Glomerular endothelial cell (primary cell): ENCODE data around the gene UBE2J2. TPM values are rescaled to one million over a fixed set of nuclear protein-coding genes. Genes with fewer than 3 reads are reported as not detected.

Source experiments
- DNase-seq: peaks from one replicate; pipeline ENCODE4 v3.0.0-alpha.2; 2011; ENCODE audit warnings: low read depth, low spot score; ENCODE audit errors: extremely low read depth
- total RNA-seq: library from RNA; depleted of rRNA; stranded (reverse); fragments of >200 nt; gene quantifications from 2 replicates; pipeline ENCODE4 v1.2.3, GENCODE V29; 2015

The UBE2J2 gene
- total RNA-seq, 1 donor from 2014 or later: 80.3 TPM

- DNase-seq: no peak
These were observed 35.8 kb upstream of the UBE2J2 start for GRCh38 chr1:1309251-1310108.

- DNase-seq: no peak
These were observed 35.1 kb upstream of the UBE2J2 start for GRCh38 chr1:1308756-1309250.

GRCh38 chr1:1307923-1308755 lies 34.5 kb upstream of the UBE2J2 start, which contains the start of the genes ACAP3 and PUSL1:
Gene ACAP3, minus strand, starts transcription at chr1:1307930. Its CDS starts 115 bp downstream, at chr1:1307815.
Gene PUSL1, plus strand, starts transcription at chr1:1308597. Its CDS starts 47 bp downstream, at chr1:1308644.
- no peak for DNase-seq

- no peak for DNase-seq
These were observed 33.7 kb upstream of the UBE2J2 start for GRCh38 chr1:1307261-1307922.

GRCh38 chr1:1306661-1307260 lies 33.1 kb upstream of the UBE2J2 start:
- no peak for DNase-seq

- DNase-seq: no peak
These were observed 32.5 kb upstream of the UBE2J2 start for GRCh38 chr1:1306070-1306660.

- DNase-seq: no peak
These were observed 31.8 kb upstream of the UBE2J2 start for GRCh38 chr1:1305300-1306069.

GRCh38 chr1:1304331-1305299 lies 31.0 kb upstream of the UBE2J2 start:
- DNase-seq: no peak

GRCh38 chr1:1303736-1304135 lies 30.1 kb upstream of the UBE2J2 start:
- DNase-seq: no peak

GRCh38 chr1:1302951-1303509 lies 29.4 kb upstream of the UBE2J2 start:
- no peak for DNase-seq

GRCh38 chr1:1302006-1302430 lies 28.4 kb upstream of the UBE2J2 start:
- DNase-seq: no peak

GRCh38 chr1:1300352-1300739 lies 26.7 kb upstream of the UBE2J2 start:
- no peak for DNase-seq

GRCh38 chr1:1299686-1300351 lies 26.2 kb upstream of the UBE2J2 start:
- no peak for DNase-seq

GRCh38 chr1:1298861-1299685 lies 25.4 kb upstream of the UBE2J2 start:
- no peak for DNase-seq

- no peak for DNase-seq
These were observed 24.3 kb upstream of the UBE2J2 start for GRCh38 chr1:1297802-1298424.
